HG03097 (cell line): ENCODE data around the gene PARP1.

Experiments used
- ATAC-seq: cut with Tn5 transposase; IDR thresholded peaks from one replicate; pipeline ENCODE4 v1.9.1; 2021; ENCODE audit not compliant: unreplicated experiment, low FRiP score

Gene PARP1

DNA sequence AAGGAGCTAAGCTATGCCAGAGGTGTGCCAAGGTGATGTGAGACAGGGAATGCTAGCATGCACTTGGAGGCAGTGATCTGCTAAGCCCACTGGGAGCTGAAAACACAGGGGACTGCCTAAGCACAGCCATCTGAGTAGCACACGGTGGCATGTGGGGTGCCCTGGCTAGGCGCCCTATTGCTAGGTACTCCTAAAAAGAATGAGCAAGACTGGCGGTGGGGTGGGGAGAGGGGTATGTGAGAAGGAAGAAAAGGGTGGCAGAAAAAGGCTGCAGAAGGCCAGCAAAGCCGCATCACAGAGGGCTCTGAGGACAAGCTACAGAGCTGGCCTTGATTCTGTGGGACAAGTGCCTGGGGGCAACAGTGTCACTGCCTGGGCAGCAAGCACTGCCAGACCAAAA lies 23.9 kb downstream of the PARP1 start:
- no peak for ATAC-seq

DNA sequence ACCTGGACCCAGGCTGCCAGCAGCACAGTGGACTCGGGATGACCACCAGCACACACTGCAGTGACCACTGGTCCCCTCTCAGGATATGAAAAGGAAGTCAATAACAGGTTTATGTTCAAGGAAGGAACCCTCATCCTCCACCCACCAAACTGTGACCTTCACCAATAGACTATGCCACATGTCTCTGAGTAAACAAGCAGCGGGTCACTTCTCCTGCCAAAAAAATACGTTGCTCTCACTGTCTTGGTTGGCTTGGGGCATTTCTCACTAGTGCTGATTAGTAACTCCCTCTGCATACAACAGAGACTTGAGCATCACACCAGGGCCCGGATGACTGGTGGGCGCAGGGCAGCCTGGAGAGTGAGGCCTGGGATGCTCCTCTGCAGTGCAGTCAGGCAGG lies 25.9 kb downstream of the PARP1 start:
- ATAC-seq = no peak

DNA sequence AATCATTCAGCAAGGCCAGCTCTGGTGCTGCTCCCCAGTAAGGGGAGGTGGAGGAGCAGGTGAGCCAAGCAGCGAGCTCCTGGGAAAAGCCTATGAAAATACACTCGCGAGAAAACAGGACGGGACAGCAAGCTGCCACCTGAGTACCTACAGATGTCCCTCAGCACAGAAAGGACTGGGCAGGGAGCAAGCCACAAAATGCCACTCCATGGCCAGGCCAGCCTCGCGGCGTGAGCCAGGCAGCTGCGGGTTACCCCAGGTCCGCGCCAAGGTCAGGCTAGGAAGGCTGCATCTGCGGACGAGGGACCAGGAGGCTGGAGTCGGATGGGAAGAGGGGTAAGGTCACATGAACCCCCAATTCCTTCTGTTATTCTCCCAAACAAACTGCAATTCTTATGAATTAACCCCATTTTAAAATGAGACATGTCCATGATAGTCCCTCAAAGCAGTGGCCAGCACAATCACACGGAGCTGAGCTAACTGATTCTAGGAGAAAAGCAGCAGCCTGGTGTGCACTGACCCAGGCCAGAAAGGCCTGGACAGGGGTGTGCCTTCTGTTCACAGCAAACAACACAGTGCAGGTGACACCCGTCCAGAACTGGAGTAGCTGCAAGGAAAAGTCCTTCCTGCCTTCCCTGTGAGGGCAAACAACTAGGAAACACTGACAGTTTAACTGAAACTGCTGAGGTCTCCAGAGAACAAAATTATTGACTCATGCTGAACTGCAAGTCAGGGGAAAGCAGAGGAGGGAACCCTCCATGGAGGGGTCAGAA lies 26.5 kb downstream of the PARP1 start:
- ATAC-seq = no peak

DNA sequence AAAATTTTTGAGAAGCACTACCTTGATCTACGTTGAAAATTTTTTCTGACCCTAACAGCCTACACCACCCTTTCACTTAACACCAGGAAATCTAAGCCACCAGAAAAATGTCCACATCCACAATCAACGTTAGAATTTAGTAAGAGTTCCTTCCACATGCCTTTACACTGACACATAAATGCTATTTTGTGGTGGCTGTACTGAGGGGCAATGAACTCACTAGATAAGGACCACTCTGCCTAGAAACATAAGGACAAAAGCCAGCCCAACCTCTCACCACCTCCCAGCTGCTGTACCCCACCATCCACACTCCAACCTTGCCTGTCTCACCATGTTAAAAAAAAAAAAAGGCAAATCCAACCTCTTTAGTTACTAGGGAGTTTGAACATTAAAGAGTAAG lies 29.8 kb downstream of the PARP1 start:
- no peak for ATAC-seq

DNA sequence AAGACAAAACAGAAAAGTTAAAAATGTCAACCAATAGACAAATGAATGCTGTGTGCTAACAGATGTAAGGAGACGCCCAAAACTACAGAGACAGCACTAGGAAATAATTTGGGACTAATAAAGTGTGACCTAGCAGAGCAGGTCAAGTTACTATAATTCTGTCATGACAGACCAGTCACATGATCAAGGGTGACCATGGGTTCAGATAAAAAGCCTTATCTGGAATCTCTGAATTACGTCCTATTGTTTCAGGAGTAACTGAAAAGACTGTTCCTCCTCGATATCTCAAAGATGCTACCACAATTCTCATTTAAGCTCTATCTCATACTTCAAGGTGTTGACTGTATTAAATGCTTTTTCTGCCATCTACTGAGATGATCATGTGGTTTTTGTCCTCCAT lies 31.6 kb downstream of the PARP1 start:
- no peak for ATAC-seq

- ATAC-seq = no peak
Measured at GRCh38 chr1:226373376-226373775, 34.5 kb downstream of the PARP1 start.

DNA sequence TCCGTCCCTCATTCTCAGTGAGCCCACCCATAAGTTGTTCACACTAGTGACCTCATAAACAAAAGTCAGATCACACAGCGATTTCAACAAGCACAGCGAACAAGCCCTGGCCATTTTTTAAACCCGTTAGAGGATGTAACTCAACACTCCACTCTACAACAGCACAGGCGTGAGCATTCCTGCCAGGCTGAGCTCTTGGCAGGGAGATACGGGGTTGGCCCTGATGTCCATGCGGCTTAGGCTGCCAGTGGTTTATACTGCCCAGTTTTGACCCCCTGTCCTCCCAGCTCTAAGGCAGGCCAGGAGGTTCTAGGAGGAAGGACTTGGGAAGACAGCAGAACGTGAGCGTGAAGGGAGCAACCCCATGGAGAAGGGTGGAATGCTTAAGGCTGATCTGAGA lies 35.0 kb downstream of the PARP1 start:
- no peak for ATAC-seq

DNA sequence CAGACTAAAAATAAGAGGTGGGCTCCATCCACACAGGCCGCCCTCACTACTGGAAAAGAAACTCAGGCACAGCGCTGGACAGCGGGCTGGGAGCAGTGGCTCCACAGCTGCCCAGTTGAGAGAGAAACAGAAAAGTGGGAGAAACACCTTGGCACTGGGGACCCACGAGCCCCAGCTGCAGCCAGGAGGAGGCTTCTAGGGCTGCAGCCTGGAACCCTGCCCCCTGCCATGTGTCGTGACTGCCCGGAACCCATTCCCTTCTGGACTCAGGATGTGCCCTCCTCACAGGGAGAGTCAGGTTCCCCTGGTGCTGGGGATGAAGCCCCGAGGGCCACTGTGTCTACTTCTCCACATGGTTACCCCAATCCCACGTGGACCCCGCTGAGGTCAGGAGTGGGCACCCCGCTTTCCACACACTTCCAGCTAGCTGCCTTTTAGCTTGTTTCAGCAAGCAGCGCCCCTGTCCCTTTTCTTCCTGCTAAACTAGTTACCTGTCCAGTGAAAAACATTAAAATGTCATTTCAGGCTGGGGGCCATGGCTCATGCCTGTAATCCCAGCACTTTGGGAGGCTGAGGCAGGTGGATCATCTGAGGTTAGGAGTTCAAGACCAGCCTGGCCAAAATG lies 35.9 kb downstream of the PARP1 start:
- ATAC-seq = no peak

DNA sequence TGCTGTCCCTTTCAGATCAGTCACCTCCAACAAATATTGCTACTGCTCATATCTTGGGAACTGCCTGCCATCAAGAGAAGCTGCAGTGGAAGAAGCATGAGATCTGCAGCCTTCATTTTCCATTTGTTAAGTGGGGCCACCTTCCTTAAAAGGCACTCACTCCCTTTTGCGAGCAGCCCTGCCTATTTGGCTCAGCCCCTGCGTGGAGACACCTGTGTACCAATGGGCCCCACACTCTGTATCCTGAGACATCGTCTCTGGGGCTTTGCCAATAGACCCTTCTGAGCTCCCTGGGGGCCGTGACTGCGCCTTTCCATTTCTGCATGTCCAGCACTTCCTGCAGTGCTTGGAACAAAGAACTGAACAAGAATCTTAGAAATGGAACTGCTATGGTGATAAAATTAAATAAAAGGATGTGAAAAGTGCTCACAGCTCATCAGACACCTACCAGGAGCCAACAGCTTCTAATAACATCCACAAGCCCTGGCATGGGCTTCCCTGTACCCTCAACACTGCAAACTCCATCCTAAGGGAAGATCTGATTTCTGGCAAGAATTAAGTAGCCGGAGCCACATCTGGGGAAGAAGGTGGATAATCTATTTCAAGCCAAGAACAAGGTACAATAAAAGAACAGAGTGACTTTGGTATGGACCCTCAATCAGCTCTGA lies 36.7 kb downstream of the PARP1 start:
- no peak for ATAC-seq

DNA sequence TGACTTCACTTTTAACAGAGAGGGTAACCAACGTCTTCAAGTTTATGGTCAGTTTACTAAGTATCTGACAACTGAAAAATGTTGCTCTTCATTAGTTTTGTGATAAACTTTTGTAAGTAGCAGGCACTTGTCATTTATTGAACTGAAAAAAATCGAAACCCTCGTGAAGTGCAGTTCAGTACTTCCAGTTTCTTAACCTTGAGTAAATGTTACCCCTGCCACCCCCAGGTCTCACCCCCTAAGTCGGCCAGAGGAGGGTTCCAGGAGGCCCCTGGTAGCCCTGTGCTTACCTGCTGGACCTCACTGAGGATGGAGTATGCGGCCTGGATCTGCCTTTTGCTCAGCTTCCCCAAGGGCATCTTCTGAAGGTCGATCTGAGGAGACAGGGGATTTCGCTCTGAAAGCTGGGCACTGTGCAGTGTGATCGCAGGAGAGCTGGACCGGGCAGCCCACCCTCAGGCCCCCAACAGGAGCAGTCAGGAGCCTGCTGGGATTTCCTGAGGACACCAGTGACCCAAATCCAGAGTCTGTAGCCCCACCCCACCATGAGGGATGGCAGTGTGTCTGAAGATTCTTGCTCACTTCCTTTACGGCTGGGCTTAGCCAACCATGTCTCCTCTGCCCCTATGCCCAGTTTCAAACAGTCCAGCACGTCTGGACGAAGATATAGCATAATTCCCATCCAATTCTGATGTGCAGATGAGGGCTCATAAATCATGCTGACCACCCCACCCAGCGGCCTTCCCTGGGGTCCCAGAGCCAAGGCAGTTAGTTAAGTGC lies 37.6 kb downstream of the PARP1 start:
- ATAC-seq = peak; percentile 54

DNA sequence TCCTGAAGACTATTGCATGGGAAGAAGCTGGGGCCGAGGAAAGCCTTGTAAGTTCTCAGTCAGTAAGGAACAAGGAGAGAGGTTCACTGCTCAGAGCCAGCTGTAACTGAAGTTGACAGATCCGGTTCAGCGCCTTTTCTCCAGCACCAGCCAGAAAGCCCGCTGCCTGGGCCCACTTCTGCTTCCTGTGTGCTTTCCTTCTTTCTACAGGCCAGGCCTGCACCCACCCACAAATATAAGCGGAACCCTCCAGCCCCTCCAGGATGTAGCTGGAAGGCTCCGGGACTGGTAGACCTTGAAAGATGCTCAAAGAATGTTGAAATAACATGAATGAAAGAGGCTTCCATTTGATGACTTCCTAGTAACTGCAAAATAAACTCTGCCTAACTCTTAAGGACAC lies 38.8 kb downstream of the PARP1 start:
- ATAC-seq = no peak

DNA sequence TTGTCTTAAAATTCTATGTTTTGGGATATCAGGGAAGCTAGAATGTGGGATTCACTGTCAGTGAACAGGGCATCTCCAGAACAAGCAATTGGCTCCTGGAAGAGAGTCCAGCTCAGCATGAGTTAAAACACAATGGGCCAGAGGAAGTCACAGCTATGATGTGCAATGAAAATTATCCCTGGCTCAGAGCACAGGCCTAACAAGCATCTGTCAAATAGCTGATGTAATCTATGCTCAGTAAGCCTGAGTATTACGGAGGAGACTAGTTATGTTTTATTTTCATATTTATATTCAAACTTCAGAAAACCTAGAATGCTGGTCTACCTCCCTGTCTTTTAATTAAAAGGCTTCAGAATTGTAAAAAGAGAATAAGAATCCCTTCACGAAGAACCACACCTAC lies 41.6 kb downstream of the PARP1 start:
- ATAC-seq = no peak

GRCh38 chr1:226365831-226366231 lies 42.1 kb downstream of the PARP1 start:
- ATAC-seq = no peak

- no peak for ATAC-seq
Measured at GRCh38 chr1:226364901-226365565, 42.9 kb downstream of the PARP1 start.

DNA sequence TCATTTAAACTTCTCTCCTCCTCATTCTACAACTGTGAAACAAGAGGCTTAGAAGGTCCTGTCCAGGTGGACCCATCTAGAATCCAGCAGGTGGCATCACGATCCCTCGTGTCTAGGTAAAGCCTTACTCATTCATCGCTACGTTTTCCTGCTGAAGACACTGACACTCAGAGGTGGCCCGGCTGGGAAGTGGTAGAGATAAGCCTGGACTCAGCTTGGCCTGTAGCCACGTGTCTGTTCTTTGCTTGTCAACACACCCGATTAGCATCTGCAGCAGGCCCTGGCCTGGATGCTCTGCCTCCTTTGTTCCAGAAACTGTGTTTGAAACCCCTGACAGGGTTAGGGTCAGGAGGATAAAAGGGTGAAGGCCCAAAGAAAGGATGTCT lies 43.4 kb downstream of the PARP1 start:
- no peak for ATAC-seq

- ATAC-seq = no peak
Measured at GRCh38 chr1:226363801-226364513, 43.9 kb downstream of the PARP1 start.

GRCh38 chr1:226362891-226363447 lies 44.9 kb downstream of the PARP1 start:
- ATAC-seq = no peak

- ATAC-seq = no peak
Measured at GRCh38 chr1:226362361-226362760, 45.5 kb downstream of the PARP1 start.

DNA sequence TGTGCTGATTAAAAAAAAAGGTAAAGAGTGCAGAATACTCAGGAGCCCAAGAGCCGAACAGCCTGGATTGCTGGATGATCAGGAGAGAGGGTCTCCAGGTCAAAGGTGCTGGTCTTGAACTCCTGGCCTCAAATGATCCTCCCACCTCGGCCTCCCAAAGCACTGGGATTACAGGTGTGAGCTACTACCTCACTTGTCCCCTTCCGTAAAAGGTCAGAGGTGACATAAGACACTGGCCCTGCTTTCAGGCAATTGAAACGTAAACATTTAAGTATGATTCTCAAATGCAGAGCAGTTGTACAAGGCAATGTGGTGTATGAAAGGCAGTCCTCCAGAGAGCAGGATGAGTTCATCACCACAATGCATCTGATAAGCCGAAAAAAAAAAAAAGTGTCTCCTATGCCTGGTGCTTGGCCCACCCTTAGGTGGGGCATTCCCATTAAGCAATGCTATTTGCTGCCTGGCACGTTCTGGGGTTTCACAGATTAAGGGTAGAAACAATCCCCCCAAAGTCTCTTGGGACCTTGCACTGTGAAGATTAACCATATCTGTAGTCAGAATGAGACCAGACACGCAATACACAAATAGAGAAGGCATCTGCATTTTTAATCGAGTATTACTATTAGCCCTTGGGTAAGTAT lies 47.7 kb downstream of the PARP1 start:
- peak; percentile 74 for ATAC-seq
